GM19438 (cell line): Measurements from ENCODE around the gene CLDN7.

Experiments used
- ATAC-seq: cut with Tn5 transposase; IDR thresholded peaks from one replicate; pipeline ENCODE4 v1.9.1; 2021; ENCODE audit warnings: low read depth; ENCODE audit not compliant: unreplicated experiment

The CLDN7 gene

DNA sequence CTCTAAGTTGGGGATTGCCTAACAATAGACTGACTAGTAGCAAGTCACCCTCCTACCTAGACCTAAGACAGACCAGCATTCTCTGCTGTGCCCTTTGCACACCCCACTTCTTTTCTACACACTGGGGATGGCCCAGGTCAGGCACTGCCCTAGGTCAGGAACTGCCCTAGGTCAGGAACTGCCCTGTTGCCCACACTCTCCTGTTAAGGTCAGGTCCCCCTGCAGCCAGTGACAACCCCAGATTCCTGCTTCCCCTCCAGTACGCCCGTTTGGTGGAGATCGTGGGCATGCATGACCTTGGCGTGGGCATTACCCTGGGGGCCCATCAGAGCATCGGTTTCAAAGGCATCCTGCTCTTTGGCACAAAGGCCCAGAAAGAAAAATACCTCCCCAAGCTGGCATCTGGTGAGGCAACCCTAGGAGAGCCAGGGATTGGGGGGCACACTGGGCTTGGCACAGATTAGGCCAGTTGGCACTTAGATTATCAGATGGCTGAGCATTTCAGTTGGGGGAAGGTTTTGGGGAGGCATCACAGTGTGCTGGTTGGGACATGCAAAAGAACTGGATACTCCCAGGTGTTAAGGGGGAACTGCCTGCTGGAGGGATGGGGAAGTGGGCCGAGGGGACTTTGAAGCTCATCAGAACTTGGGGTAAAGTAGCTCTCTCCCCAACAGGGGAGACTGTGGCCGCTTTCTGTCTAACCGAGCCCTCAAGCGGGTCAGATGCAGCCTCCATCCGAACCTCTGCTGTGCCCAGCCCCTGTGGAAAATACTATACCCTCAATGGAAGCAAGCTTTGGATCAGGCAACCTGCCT, 40.8 kb downstream of the CLDN7 start:
- no peak for ATAC-seq

DNA sequence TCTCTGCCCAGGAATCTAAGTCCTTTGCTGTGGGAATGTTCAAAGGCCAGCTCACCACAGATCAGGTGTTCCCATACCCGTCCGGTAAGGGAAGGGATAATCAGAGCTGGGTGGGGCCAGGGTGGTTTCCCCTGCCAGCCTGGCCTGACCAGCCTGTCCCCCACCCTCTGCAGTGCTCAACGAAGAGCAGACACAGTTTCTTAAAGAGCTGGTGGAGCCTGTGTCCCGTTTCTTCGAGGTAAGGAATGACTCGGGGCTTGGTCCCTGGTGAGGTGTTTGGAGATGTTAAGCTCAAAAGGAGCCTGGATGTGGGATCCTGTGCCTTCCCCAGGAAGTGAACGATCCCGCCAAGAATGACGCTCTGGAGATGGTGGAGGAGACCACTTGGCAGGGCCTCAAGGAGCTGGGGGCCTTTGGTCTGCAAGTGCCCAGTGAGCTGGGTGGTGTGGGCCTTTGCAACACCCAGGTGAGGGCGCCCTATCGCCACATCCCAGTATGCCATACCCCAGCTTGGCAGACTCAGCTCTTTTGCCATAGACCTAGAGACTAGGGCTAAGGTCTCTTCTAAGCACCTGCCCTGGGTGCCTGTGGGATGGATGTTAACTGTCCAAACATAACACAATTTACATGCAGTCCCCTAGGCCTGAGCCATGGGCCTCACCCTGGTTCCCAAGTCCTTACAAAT, 41.5 kb downstream of the CLDN7 start:
- no peak for ATAC-seq

DNA sequence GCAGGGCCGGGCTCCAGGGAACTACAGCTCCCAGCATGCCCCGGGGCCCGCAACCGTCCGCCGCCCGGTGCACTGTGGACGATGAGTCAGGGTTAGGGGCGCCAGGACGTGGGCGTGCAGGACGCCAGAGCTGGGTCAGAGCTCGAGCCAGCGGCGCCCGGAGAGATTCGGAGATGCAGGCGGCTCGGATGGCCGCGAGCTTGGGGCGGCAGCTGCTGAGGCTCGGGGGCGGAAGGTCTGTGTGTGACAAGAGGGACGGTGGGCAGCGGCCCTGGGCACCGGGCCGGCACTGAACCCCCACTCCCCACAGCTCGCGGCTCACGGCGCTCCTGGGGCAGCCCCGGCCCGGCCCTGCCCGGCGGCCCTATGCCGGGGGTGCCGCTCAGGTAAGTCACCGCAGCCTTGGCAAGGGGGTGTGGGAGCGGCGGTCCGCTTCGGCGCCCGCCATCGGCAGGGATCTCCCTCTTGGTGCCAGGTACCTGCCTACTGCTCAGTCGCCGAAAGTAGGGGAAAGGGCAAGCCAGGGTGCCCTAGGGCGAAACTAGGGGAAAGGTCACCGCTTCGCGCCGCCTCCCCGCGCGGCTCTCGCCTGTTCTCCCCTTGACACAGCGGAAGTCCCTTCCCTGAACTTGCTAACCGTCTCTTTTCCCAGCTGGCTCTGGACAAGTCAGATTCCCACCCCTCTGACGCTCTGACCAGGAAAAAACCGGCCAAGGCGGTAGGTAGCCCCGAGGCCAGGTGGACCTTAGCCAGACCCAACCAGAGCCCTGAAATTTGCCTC, 42.3 kb downstream of the CLDN7 start, which contains the start of the genes ACADVL and DLG4:
TSS of gene ACADVL (plus strand) at position 127 of the 781 bp plus-strand sequence. CDS start at position 174, 47 bp downstream.
TSS of gene DLG4 (minus strand) at position 25 of the 781 bp plus-strand sequence.
- peak; percentile 53 for ATAC-seq

DNA sequence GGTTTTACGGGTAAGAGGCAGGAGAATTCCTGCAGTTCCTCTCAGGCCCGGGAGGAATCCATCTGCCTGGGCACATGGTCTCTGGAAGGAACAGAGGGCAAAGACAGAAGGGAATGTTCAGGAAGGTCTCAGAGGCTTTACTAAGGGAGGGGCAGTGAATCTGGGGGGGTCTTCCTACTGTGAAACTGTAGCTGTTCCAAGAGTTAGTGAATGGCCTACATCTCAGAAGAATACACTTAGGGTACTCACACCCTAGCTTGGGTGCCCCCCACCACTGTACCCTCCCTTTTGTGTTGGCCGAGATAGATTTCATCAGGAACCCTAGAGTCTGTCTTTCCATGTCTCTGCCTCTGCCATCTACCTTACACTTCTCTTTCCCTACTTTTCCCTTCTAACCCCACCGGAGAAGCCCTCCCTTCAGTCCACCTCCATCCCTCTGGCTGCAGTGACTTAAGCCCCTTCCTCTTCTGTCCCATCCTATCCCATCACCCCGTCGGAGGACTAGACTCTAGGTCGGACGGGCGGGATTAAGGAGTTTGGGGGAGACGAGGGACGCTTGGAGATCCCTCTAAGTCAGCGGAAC, 43.0 kb downstream of the CLDN7 start:
- ATAC-seq, result no peak

DNA sequence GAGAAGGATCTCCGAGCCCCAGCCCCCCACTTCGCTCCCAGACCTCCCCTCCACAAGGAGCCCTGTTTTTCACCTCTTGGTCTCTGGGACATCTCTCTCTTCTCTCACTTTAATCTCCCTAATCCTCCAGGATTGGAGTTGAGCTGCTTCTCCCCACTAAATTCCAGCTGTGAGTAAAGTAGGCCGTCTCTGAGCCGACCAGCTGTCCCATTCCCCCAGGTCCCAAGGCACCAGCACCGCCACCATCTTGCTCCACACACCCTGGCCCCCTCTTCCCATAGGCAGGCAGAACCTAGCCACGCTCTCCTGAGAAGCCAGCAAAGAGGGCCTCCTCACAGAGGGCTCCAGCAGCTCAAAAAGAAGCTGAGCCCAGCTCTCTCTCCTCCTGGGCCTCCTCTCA, 43.5 kb downstream of the CLDN7 start:
- ATAC-seq, result no peak

DNA sequence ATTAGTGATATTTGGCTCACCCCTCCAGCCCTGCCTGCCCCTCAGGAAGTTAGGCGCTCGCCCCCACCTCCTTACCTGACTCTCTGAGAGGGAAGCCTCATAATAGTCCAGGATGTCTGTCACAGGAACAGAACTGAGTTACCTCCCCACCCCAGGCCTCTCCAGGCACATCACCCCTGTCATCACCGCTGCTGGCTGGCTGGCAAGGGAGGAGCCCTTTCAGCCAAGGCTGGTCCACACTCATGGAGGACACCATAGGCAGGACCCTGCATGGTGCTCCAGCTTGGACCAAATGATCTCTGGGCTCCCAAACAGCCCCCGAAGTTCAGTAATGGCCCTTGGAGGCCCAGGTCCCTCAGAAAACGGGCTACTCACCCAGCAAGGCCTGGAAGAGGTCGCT, 44.1 kb downstream of the CLDN7 start:
- ATAC-seq, result no peak

DNA sequence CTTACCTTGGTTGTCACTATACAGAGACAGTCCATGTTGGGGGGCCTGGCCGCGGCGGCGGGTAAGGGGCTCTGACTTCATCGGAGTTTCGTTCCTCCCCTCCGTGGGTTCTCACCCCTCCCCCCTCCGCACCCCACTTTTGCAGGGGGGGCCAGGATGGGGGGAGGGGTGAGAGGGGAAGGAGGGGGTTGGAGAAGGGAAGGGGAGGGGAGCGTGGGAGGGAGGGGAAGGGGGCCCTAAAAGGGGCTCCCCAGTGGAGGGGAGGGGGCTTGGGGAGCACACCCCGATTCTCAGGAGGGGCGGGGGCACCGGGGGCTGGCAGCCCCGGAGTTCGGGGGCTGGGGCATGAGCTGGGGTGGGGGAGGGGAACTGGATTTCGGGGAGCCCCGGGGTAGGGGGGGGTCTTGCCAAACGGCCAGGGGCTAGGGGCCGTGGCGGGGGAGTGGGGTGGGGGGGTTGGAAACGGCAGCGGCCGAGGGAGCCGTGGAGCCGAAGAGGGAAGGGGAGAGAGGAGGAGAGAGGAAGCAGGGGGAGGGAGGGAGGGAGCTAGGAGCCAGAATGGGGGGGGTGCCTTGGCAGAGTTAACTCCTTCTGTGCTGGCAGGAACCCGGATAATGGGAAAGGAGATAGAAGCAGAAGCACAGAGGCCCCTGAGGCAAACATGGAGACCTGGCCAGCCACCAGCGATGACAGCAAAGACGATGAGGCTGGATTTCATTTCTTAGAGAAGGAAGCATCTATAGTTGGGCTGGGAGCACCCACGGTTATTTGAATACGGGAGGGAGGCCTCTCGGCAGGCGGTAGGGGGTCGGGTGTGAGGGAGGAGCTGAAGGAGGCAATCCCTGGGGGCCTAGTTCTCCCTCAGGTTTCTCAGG, 44.9 kb downstream of the CLDN7 start:
- ATAC-seq, result no peak

DNA sequence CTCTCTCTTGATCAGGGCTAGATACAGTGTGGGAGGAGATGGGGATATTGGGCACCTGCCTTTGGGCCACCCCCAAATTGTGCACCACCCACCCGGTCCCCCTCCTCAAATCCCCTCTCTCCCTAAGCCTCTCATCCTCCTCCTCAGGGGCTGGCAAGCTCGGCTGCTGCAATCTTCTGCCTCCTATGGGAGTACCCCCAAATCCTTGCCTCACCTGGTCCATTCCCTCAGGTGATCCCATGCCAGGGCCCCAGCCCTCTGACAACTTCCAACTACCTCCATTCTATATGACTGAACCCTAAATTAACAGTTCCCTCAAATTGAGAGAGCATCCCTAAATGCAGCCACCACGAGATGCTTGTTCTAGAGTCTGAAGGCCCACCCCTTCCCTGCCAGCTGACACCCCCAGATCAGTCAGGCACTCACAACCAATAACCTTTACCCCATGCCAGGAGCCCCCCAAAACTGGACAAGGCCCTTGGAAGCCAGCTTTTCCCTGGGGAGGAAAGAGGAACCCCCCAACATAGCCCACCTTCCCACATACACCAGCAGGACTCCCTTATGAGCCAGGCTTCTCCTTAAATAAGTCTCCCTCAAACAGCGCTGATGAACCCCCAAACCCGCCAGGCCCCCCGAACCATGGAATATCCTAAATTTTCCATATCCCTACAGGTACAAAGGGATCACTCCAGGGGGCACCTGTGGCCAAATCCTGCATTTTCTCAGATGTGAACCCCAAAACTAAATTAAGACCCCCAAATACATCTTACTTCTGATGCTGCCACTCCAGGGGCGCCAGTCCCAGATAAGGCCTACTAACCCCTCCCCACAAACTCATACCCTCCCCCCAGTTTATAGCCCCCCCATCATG, 45.8 kb downstream of the CLDN7 start:
- no peak for ATAC-seq

DNA sequence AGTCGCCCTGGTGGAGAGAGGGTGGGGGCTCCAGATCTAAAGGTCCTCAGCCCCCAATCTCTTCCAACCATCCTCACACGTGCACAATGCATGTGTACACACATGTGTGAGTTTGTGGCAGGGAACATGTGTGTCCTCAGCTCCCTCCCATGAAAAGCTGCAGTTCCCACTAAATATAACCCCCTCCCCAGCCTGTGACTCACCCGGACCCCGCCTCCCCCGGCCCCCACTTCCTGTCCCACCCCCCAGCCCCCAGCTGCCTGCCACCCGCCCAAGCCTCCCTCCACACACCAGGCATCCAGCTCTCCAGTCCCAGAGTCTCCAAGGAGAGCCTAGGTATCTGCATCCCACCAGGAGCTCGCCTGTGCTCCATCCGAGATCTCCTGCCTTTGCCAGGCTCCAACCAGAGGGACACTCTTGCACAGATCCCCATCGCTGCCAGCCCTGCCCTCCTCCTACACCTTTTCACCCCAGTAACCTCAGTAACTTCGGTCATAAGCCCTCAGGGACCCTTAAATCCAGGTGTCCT, 46.6 kb downstream of the CLDN7 start:
- no peak for ATAC-seq

DNA sequence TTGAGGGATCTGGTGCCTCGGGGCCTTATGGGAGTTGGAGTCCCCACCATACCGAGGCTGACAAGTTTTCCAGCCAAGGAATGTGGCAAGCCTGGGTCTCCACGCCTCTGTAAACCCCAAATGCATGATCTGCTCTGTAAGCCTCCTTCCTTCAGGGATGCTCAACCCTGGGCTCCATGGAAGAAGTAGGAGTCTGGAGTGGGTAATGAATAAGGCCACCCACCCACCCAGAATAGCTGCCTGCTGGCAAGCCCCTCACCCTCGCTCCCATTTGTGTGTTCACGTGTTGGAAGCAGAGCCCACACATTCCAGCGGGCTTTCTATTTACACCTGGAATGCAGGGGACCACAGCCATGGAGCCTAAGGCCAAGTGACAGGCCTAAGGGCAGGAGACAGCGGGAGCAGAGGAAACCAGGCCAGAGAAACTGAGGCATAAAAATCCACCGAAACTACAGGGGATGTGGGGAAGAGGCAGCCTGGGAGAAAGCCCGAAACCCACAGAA, 47.1 kb downstream of the CLDN7 start:
- no peak for ATAC-seq

DNA sequence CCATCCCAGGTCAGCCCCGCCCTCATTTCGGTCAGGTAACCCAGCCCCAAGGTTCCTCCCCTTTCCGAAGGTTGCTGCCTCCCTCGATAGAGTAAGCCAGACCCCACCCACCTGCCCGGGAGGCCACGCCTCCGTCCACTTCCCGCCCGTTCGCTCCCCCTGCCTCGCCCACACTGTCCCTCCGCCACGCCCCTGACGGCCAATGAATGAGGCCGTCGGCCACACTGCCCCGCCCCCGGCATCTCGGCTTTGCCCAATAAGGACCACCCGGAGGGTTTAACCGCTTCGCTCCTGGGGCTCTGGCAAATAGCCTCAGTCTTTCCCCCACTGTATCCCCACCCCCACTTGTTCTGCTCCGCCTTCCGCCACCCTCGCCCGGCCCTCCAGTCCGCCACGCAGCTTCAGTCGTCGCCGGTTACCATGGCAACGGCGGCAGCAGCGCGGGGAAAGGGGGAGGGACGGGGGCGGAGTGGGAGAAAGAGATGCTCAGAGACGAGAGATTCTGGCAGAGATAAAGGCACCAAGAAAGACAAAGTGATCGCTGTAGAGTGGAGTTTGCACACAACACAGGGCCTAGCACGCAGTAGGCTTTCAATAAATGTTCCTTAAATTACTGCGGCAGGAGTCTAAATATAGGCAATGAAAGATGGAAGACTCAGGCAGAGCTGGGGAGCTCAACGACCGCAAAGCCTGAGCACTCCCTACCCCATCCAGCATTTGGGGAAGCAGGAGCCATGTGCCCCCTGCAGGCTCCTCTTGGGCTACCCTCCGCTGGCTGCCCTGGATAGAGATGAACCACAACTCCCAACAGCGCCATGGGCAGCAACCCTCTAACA, 47.8 kb downstream of the CLDN7 start:
- ATAC-seq, result peak; percentile 64

DNA sequence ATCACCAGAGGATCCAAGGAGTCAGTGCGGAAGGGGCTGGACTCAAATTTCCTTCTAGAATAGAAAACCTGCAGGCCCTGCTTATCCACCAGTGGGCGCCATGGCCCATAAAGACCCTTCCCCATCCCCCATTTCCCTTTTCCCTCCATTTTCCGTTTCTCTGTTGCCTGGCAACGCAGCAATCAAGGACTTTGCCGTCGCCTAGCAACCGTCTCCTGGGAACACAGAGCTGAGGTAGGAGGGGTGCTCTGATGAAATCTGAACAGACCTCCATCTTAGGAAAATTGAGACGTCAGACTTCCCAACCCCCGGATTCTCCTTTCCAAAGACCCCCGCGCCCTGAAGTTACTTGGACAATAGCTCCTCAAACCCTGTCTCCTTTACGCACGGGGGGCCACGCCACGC, 48.4 kb downstream of the CLDN7 start:
- ATAC-seq, result no peak

DNA sequence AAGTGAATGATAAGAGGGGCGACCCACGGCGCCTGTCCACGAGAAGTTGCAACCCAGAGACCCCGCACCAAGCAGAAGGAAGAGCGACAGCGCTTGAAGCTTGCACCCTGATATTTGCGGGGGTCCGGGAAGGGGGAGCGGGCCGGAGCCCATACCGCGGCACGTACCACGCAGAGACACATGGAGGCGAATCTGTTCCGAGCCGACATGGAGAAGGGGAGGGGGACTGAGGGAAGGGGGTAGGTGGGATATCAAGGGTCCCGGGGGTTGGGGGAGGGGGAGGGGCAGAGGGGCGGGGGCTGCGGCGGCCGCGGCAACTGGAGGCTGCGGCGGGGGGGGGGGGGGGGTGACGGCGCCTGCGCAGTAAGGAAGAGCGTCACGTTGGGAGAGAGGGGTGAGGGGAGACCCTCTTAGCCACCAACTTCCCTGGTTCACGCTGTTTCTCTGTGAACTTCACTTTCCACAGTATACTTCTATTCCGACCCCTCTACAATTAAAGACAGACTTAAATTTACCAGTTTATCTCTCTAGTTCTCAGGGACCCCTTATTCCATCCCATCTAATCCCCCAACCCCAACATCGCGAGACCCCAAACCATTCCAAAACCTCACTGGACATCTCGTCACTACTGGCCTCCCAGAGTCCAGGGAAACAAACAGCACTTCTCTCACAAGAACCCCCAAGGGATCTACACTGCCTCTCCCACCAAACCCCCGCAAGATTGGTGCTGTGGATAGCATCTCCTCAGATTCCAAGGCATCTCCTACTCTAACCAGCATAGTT, 50.6 kb downstream of the CLDN7 start:
- ATAC-seq, result no peak
